Cortex of kidney (tissue), 1 donor: ENCODE measurements around the gene CDKL1.

Source experiments
- DNase-seq: peaks from one replicate; lab custom pipeline; 2025; lab: John Stamatoyannopoulos, UW

Gene CDKL1

GRCh38 chr14:50396631-50397389, at the start of gene CDKL1:
Gene CDKL1, minus strand, starts transcription at chr14:50396881. Its CDS starts 1,013 bp downstream, at chr14:50395868.
- no peak for DNase-seq

- DNase-seq, result no peak
Measured at GRCh38 chr14:50434528-50434927, 37.8 kb upstream of the CDKL1 start.

DNA sequence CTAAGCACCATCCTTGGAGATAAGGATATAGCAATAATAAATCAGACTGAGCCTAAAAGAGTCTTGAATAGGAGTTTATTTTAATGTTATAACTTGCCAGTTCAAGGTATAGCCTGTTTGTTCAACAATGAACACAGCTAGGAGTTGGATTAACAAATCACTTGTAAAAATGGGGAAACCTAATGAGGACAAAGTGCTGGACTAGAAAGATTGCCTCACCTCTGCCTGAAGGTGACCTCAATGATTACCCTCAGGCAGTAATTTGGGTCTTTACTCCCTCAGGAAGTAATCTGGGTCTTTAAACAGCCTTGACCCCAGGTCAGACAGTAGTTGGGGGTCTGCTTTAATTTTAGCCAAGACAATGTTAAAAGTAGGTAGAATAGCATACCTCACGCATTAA, 35.5 kb upstream of the CDKL1 start:
- no peak for DNase-seq

DNA sequence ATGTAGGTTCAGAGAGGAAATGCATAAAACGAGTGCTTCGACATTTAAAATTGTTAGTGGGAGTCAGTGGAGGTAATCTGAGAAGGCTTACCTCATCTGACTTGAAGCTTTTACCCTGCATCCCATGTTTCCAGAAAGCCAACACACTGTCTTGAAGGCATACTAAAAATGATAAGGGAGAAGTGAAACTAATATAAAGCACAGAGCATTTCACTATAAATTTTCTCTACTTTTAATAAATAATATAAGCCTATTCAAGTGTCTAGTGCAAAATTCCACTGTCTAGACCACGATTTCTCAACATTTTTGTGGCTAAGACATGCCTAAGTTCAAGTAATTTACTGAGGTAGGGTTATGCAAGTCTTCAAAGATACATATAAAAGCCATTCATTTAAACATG, 29.1 kb upstream of the CDKL1 start:
- DNase-seq, result no peak

- DNase-seq, result no peak
Measured at GRCh38 chr14:50425105-50425504, 28.4 kb upstream of the CDKL1 start.

DNA sequence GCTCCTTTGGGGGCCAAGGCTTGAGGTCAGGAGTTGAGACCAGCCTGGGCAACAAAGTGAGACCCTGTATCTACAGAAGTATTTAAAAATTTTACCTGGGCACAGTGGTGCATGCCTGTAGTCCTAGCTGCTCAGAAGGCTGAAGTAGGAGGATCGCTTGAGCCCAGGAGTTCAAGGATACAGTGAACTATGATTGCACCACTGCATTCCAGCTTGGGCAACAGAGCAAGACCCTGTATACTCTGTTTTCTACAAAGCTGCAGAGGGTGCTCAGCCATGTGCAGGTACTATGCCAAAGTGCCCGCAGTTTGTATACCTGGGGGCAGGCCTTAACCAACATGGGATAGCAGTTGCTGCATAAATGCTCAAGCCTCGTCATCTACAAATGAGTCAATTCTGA, 26.8 kb upstream of the CDKL1 start:
- DNase-seq, result no peak

DNA sequence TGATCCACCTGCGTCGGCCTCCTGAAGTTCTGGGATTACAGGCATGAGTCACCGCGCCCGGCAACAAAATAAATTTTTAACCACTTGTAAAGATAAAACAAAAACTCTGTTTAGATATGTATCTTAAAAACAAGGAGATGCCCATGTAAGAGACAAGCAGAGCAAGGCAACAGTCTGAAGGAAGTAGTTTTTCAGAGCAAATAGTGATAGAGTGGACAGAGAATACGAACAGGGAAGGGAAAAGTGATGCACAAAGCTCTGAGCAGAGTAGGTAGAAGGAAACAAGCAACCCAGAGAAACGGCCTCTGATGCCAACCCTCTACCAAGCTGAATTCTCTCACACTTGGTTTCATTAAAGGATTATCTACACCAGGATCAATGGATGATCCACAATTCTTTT, 24.8 kb upstream of the CDKL1 start:
- no peak for DNase-seq

- no peak for DNase-seq
Measured at GRCh38 chr14:50417853-50418252, 21.2 kb upstream of the CDKL1 start.

DNA sequence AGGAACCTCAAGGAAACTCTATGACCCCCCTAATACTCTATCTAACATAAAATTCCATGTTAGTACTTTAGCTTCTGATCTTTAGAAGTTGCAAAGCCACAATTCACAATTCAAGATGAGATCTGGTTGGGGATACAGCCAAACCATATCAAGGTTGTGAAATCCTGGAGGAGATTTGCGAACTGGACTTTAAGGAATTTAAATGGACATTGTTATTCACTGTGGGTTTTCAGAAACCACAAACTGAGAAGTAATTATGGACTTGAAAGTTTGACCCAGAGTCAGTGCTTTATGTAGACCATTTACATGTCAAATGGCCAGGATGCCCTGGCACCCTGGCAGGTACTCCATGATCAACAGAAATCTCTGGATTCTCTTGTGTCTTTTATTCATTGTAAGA, 14.2 kb upstream of the CDKL1 start:
- no peak for DNase-seq

- no peak for DNase-seq
Measured at GRCh38 chr14:50410071-50410470, 13.4 kb upstream of the CDKL1 start.

DNA sequence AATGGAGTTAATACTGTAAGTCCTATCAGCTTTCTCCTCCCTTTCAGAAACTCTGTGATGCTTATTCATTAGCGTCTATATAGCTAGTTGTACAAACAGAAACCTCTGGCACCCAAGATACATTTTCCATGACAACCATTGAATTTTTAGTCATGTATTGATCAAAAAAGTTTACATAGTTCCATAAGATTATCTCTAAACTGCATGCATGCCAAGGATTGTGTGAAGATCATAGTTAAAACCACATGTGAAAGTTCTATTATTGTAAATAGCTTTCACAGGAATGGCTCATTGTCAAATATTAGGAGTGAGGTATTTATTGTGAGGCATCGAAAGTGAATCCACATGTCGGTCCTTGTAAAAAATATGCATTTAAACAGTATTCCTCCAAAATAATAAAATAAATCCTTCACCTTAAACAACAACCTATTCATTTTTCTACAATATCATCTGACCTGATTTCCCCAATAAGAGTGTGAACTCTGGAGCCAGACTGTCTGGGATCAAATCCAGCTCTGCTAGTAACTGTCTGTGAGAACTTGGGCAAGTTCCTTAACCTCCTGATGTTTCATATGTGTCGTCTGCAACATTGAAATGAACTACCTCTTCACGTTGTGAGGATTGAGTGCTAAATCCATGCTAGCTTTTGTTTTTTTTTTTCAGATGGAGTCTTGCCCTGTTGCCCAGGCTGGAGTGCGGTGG, 10.6 kb upstream of the CDKL1 start:
- no peak for DNase-seq

- DNase-seq, result no peak
Measured at GRCh38 chr14:50403419-50403818, 6.7 kb upstream of the CDKL1 start.

DNA sequence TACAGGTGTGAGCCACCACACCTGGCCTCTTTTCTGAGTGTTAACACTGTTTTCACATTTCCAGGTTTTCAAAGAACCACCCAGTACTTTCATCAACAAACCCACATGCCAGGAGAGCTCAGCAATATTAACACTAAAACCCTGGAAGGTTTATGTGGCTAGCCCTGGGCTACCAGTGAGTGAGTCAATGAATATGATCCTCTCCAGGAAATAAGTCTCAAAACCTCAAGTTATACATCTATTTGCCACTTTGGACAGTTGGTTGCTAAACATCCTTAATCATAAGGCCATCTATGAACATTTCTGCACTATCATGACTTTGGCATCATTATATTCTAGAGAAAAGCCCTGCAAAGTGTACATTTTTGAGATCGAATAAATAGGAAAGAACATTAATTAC, 6.3 kb upstream of the CDKL1 start:
- no peak for DNase-seq

GRCh38 chr14:50400461-50400860, 3.8 kb upstream of the CDKL1 start:
- DNase-seq, result no peak

- no peak for DNase-seq
Measured at GRCh38 chr14:50399251-50400032, 2.8 kb upstream of the CDKL1 start.

- no peak for DNase-seq
Measured at GRCh38 chr14:50398189-50398580, 1.5 kb upstream of the CDKL1 start.

DNA sequence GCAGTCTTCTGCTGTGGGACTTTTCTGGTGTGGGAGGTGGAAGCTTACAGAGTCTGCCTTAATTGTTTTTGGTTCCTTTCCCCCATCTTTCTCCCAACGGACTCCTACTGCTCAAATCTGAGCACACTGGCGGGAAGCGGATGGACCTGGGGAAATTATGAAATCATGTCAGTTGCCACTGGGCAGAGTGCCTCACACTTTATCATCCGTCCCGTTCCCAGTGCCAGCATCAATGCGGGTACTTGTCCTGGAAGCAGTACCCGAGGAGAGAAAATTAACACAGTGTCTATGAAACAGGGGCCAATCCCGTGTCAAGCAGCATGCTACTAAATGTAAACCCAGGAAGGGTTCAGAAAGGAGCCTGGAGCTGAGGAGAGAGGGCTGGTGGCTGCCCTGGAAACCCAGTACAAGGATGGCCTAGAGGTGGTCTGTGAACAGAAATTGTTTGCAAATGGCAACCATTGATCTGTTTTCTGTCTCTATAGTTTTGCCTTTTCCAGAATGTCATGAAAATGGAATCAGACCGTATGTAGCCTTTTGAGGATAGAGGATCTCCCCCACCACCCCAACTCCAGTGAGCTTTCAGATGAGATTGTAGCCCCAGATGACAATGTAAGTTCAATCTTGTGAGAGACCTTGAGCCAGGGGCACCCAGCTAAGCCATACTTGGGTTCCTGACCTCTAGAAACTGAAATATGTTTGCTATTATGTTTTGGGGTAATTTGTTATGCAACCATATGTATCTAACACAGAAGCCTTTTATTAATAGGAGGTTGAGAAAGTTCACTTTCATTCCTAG, 908 bp upstream of the CDKL1 start:
- DNase-seq, result no peak

GRCh38 chr14:50395448-50395847, 1.2 kb downstream of the CDKL1 start:
- no peak for DNase-seq

DNA sequence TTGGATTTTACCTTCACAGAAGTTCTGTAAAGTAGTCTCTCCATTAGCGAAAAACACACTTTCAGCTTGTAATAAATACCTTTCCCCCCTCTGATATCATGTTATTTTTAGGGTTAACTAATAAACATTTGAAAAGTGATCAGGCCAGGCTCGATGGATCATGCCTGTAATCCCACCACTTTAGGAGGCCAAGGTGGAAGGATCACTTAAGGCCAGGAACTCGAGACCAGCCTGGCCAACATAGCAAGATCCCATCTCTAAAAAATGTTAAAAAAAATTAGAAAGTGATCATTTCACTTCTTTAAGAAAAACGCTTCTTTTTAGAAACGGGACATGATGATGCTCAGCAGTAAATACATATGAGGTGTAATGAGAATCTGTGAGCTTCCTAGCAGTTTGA, 2.0 kb downstream of the CDKL1 start:
- no peak for DNase-seq

DNA sequence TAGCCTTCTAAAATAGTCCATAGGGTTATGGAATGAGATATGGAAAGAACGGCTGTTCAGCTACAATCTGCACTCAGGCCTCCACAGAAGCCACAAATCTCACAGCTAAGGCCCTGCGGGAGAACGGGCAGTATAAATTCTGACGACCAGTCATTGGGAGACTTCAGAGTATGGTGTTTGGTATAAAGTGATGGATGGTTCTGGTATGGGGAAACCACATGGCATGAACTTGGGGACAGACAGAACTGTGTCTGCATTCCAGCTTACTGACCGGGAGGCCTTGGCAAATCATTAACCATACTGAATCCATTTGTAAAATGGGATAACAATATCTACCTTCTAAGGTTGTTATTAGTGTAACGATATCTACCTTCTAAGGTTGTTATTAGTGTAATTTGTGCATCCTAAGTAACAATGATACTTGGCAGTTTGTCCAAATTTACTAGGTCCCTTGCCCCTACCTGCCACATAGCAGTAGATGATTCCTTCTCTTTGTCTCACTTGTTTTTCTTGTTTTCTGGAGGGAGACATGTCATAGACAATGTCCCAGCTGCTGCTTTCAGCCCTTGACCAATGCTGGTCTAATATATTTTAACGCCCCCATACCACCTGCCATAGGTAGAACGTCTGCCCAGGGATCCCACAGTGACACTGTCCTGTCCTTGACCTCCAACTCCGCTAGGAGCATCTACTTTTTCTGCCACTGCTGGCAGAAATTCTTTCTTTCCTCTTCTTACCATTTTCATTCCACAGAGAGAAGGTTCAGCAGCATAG, 6.8 kb downstream of the CDKL1 start:
- DNase-seq, result no peak

DNA sequence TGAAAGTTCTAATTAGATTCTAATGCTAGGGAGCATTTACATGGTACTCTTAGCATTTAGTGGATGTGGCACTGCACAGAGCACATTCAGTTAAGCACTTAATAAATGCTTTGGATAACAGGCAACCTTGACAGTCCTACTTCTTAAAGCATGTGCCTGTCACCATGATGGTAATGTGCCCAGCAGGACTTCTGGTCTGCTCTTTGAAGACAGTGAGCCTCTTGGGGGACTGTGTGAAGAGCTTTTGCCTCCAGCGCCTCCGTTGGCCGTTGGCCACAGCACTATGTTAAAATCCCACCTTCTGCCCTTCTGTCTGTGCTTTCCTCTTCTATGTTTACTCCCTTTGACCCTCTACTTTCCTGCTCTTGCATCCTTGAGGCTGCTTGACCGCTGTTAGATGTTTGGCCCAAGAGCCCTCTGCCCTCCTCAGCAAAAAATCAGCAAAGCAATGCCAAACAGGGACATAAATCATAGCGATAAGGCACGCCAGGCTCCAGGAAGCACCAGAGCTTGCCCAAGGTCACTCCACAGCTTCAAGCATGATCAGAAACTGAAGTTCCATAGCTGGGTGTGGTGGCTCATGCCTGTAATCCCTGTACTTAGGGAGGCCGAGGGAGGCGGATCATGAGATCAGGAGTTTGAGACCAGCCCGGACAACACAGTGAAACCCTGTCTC, 8.3 kb downstream of the CDKL1 start:
- DNase-seq, result no peak
